Retina (tissue), 1 donor: ENCODE data around the gene SNTB2.

ENCODE experiments used
- DNase-seq: peaks from one replicate; pipeline ENCODE4 v3.0.0-alpha.2; 2016

Gene SNTB2

GRCh38 chr16:69349536-69349935 is 162.6 kb downstream of the SNTB2 start:
- DNase-seq = no peak

GRCh38 chr16:69350536-69351133 is 163.7 kb downstream of the SNTB2 start:
- no peak for DNase-seq

- no peak for DNase-seq
Measured at GRCh38 chr16:69351309-69352027, 164.5 kb downstream of the SNTB2 start, which contains the start of gene TMED6. Gene TMED6 (minus strand): TSS chr16:69351786. CDS start chr16:69351753, 33 bp downstream.
